Lung (tissue), 12 donors: Measurements from ENCODE around the gene XXYLT1. TPM values are rescaled to one million over a fixed set of nuclear protein-coding genes. Genes with fewer than 3 reads are reported as not detected.

Experiments
- ATAC-seq: fragments of 200-7000 bp; cut with Tn5 transposase; one replicate; pipeline ENCODE4 v1.9.1; 2020; ENCODE audit warnings: moderate number of reproducible peaks; ENCODE audit not compliant: insufficient read depth, low FRiP score
- DNase-seq, 3 donors: peaks; one replicate each; pipeline ENCODE4 v3.0.0-alpha.2; 2013 to 2017
- H3K27ac ChIP-seq, 2 donors: one replicate each; pipeline ENCODE4 v1.5.1; 2013; ENCODE audit warnings: mild to moderate bottlenecking in 2 of 2, moderate library complexity in 2 of 2, control low read depth in 1 of 2, inconsistent platforms in 1 of 2, low read depth in 1 of 2, low read length in 1 of 2
- H3K27me3 ChIP-seq, 3 donors: one replicate each; pipeline ENCODE4 v1.5.1; 2013; ENCODE audit warnings: low read length in 2 of 3; ENCODE audit not compliant: control insufficient read depth in 3 of 3, insufficient read depth in 3 of 3
- H3K36me3 ChIP-seq, 4 donors: one replicate each; pipeline ENCODE4 v1.5.1; 2013; ENCODE audit warnings: low read length in 4 of 4, mild to moderate bottlenecking in 1 of 4, moderate library complexity in 1 of 4; ENCODE audit not compliant: control insufficient read depth in 4 of 4, insufficient read depth in 4 of 4
- H3K4me1 ChIP-seq, 5 donors: one replicate each; pipeline ENCODE4 v1.5.1; 2013; ENCODE audit warnings: low read length in 5 of 5, mild to moderate bottlenecking in 2 of 5, moderate library complexity in 1 of 5; ENCODE audit not compliant: control insufficient read depth in 5 of 5, insufficient read depth in 5 of 5
- H3K4me3 ChIP-seq: one replicate; pipeline ENCODE4 v1.5.1; 2013; ENCODE audit warnings: mild to moderate bottlenecking, control low read depth, moderate library complexity
- H3K9ac ChIP-seq, 2 donors: one replicate each; pipeline ENCODE4 v1.5.1; 2013; ENCODE audit warnings: low read length in 2 of 2, control low read depth in 1 of 2; ENCODE audit not compliant: insufficient read depth in 1 of 2
- H3K9me3 ChIP-seq, 4 donors: one replicate each; pipeline ENCODE4 v1.5.1; 2013; ENCODE audit warnings: low read length in 3 of 4, mild to moderate bottlenecking in 1 of 4, moderate library complexity in 1 of 4; ENCODE audit not compliant: control insufficient read depth in 4 of 4, insufficient read depth in 3 of 4
- WGBS, 2 donors: extraction: QIAGEN DNeasy Blood & Tissue Kit; methylation state at CpG; one replicate each; pipeline ENCODE4 v1.1.7; 2013; 5-methylcytosine and 5-hydroxymethylcytosine counted together
- polyA plus RNA-seq, 2 donors: library from polyadenylated mRNA; stranded (reverse); fragments of 200-250 nt; gene quantifications; one replicate each; pipeline ENCODE4 v1.2.1, GENCODE V29; 2013
- total RNA-seq, 2 donors: library from RNA; depleted of rRNA in 1 of 2; stranded (reverse); fragments of >200 nt in 1 of 2; gene quantifications; one replicate each; pipeline ENCODE4 v1.2.1, GENCODE V29; 2014 to 2021
- TF ChIP-seq, protein P1 (sequence below): IDR thresholded peaks from 2 replicates; pipeline ENCODE4 v1.5.1; 2012; ENCODE audit warnings: mild to moderate bottlenecking; ENCODE audit errors: control extremely low read depth, extremely low read depth
- donor health status: control.
- donor health status: control.
- donor health status: Bipolar disorder and iron deficiency.
- donor health status: healthy.
- donor health status: DM: yes; HTN: yes; CAD: no.

XXYLT1 gene
- total and polyA plus RNA-seq, 4 donors = 4.7 to 15.4 (median 11.4) TPM

DNA sequence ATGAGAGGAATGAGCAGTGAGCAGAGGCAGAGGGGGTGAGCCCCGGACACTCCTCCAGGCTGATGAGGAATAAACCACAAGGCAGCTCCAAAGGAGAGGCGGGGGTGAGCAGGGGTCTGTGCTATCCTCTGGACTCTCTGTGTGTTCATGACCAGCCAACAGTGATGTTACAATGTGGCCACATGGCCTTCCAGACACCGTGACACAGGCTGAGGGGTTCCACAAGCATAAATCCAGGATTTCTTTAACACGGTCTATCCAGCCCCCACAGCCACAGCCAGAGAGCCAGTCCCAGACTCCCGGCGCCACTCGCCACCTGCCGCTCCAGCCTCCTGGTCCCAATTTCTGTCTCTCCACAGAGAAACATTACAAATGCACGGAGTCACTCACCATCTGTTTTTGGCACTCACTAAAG, 24.4 kb downstream of the XXYLT1 start:
- H3K9me3 ChIP-seq = no peaks in the 10 kb centered on the region
- no peak overlapping the region for H3K9ac ChIP-seq
- no peaks in the 10 kb centered on the region for H3K27me3 ChIP-seq
- DNase-seq (no peak), ATAC-seq (no peak)
- H3K4me3 ChIP-seq = no peak overlapping the region
- no peaks in the 10 kb centered on the region for H3K36me3 ChIP-seq
- 95% methylated on average over 9 of the region's 9 CpGs for WGBS, 2 donors
- peaks cover 0 to 5% (median 0%) of the 10 kb centered on the region in 5 donors for H3K4me1 ChIP-seq
- TF ChIP-seq, protein P1, sequence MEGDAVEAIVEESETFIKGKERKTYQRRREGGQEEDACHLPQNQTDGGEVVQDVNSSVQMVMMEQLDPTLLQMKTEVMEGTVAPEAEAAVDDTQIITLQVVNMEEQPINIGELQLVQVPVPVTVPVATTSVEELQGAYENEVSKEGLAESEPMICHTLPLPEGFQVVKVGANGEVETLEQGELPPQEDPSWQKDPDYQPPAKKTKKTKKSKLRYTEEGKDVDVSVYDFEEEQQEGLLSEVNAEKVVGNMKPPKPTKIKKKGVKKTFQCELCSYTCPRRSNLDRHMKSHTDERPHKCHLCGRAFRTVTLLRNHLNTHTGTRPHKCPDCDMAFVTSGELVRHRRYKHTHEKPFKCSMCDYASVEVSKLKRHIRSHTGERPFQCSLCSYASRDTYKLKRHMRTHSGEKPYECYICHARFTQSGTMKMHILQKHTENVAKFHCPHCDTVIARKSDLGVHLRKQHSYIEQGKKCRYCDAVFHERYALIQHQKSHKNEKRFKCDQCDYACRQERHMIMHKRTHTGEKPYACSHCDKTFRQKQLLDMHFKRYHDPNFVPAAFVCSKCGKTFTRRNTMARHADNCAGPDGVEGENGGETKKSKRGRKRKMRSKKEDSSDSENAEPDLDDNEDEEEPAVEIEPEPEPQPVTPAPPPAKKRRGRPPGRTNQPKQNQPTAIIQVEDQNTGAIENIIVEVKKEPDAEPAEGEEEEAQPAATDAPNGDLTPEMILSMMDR = no peak
- H3K27ac ChIP-seq = no peak overlapping the region

DNA sequence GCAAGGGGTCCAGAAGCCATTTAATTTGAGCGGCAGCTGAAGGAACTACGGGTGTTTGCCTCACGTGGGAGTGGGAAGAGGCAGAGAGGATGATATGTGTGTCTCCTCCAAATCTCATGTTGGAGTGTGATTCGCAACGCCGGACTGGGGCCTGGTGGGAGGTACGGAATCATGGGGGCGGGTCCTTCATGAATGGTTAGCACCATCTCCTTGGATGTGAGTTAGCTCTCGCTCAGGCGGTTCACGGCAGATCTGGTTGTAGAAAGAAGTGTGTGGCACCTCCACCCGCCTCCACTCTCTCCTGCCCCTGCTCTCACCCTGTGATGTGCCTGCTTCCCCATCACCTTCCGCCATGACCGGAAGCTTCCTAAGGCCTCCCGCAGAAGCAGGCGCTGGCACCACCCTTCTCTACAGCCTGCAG, 25.4 kb downstream of the XXYLT1 start:
- WGBS, 2 donors = 97 to 99% methylated on average over 16 of the region's 16 CpGs
- TF ChIP-seq, protein P1 = no peak
- H3K27ac ChIP-seq = no peak overlapping the region
- H3K27me3 ChIP-seq = no peaks in the 10 kb centered on the region
- no peaks in the 10 kb centered on the region for H3K9me3 ChIP-seq
- no peak for DNase-seq
- peaks cover 0 to 3% (median 0%) of the 10 kb centered on the region in 5 donors for H3K4me1 ChIP-seq
- no peaks in the 10 kb centered on the region for H3K36me3 ChIP-seq
- no peak for ATAC-seq
- H3K4me3 ChIP-seq = no peak overlapping the region
- H3K9ac ChIP-seq = no peak overlapping the region

DNA sequence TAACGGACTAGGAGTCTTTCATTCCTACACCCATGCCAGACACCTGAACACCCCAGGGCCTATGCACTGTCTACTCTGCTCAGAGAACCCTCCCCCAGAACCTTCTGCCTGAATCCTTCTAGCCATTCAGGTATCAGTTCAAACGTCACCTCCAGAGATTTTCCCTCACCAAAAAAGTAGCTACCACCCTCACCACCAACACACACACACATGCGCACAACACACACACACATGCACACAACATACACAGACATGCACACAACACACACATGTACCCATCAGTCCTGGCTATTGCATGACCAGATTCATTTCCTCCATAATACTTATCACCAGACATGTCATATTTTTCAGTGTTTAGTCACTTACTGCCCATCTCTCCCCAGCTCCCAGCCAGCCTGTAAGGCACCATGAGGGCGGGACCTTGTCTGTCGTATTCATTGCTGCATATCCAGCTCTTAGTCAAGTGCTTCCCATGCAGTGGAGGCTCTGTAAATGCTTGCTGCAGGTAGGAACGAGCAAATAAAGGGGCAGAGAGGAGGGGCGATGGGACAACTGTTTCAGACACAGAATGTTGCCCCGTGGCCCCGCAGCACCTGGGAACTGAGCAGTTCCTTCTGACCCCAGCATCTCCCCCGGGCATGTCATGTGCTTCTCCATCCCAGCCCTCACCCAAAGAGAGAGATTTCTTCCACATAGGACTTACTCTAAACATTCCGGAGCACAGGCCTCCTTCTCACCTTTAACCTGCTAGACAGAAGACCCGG, 29.2 kb downstream of the XXYLT1 start:
- ATAC-seq (no peak), DNase-seq (no peak)
- Histone ChIP-seq H3K27ac (no peak overlapping the region), H3K9ac (no peak overlapping the region), H3K27me3 (no peaks in the 10 kb centered on the region), H3K4me3 (no peak overlapping the region), H3K36me3 (peaks cover 0 to 3% (median 0%) of the 10 kb centered on the region in 4 donors), H3K4me1 (peaks cover 0 to 24% (median 3%) of the 10 kb centered on the region in 5 donors), H3K9me3 (peaks cover 0 to under 1% (median 0%) of the 10 kb centered on the region in 4 donors)
- WGBS, 2 donors = 92% methylated on average over 12 of the region's 12 CpGs
- TF ChIP-seq, protein P1 = no peak
